Osteoblast (primary cell): ENCODE data around the gene CDC123. TPM values are rescaled to one million over a fixed set of nuclear protein-coding genes. Genes with fewer than 3 reads are reported as not detected.

Source experiments
- DNase-seq: peaks from one replicate; pipeline ENCODE4 v3.0.0; 2011; ENCODE audit warnings: low spot score, mixed read lengths; ENCODE audit not compliant: insufficient read length; ENCODE audit errors: missing footprints
- H2AFZ ChIP-seq: 2 replicates; pipeline ENCODE4 v1.6.0; 2011; ENCODE audit warnings: mild to moderate bottlenecking, low read length
- H3K27ac ChIP-seq: 2 replicates; pipeline ENCODE4 v1.5.1; 2011; ENCODE audit warnings: mild to moderate bottlenecking, low read depth, low read length, moderate library complexity
- H3K27me3 ChIP-seq: 2 replicates; pipeline ENCODE4 v1.6.0; 2012; ENCODE audit warnings: mild to moderate bottlenecking, control low read depth, inconsistent platforms, low read length, moderate library complexity; ENCODE audit not compliant: insufficient read depth
- H3K36me3 ChIP-seq: 2 replicates; pipeline ENCODE4 v1.5.1; 2011; ENCODE audit warnings: mild to moderate bottlenecking, low read length, control low read depth, moderate library complexity; ENCODE audit not compliant: insufficient read depth
- H3K4me1 ChIP-seq: 2 replicates; pipeline ENCODE4 v1.5.1; 2011; ENCODE audit warnings: mild to moderate bottlenecking, low read length, control low read depth, moderate library complexity; ENCODE audit not compliant: insufficient read depth
- H3K4me2 ChIP-seq: 2 replicates; pipeline ENCODE4 v1.6.0; 2011; ENCODE audit warnings: mild to moderate bottlenecking, low read length; ENCODE audit not compliant: insufficient read depth
- H3K4me3 ChIP-seq: fragments of 200-600 bp; sonication (generic); 3 replicates; pipeline ENCODE4 v1.5.1; 2012; ENCODE audit warnings: mild to moderate bottlenecking, low read length, inconsistent platforms; ENCODE audit not compliant: insufficient read depth
- H3K79me2 ChIP-seq: 2 replicates; pipeline ENCODE4 v1.6.0; 2012; ENCODE audit warnings: mild to moderate bottlenecking, low read length, control low read depth, inconsistent platforms; ENCODE audit not compliant: insufficient read depth
- H3K9me3 ChIP-seq: 2 replicates; pipeline ENCODE4 v1.5.1; 2011; ENCODE audit warnings: low read depth, low read length, control low read depth
- H4K20me1 ChIP-seq: 2 replicates; pipeline ENCODE4 v1.6.0; 2012; ENCODE audit warnings: mild to moderate bottlenecking, low read length, control low read depth; ENCODE audit not compliant: insufficient read depth
- total RNA-seq: library from RNA; depleted of rRNA; stranded (reverse); fragments of >200 nt; gene quantifications from 2 replicates; pipeline ENCODE4 v1.2.3, GENCODE V29; 2012
- TF ChIP-seq, protein P1 (sequence below): IDR thresholded peaks from 2 replicates; pipeline ENCODE4 v1.5.1; 2011; ENCODE audit warnings: mild to moderate bottlenecking, low read depth, low read length, moderate library complexity; ENCODE audit errors: extremely low read depth

CDC123 gene, protein sequence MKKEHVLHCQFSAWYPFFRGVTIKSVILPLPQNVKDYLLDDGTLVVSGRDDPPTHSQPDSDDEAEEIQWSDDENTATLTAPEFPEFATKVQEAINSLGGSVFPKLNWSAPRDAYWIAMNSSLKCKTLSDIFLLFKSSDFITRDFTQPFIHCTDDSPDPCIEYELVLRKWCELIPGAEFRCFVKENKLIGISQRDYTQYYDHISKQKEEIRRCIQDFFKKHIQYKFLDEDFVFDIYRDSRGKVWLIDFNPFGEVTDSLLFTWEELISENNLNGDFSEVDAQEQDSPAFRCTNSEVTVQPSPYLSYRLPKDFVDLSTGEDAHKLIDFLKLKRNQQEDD
- 86.9 and 96.9 TPM in 2 replicates for total RNA-seq

DNA sequence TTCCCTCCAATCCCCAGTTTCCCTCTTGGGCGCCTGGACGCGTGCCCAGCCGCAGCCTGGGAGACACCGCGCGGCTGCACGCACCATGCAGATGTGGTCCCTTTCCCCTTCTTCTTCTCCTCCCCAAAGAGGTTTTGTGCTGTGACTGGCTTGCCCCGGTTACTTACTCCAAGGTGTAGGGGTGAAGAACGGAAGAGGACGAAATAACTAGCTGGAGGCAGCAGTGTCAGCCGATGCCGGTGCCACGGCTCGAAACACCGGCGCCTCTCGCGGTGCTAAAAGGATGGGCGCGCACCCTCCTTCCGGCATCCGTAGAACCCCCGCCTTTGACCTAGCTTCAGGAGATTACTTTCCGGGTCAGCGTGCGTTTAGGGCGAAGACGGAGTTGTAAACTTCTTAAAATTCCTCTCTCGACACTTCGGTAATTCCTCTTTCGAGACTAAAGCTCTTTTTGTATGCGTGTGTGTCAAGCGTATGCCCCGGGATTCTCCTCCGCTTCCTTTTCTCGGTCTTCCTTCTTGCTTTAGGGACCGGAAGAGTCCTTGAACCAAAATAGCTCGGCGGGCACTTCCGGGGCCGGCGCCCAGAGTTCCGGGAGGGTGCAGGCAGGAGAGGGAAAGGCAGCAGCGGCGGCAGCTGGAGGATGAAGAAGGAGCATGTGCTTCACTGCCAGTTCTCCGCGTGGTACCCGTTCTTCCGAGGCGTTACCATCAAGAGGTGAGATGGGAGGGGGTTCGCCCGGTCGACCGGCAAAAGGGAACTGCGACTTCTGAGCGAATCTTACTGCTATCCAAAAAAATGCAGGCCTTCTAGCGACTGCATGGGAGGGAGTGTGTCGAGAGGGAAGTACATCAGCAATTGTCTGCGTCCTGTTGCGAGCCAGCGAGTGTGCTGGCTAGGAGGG is at the start of gene CDC123, which contains the start of gene NUDT5:
CDC123 (plus strand) TSS at position 586 of the 904 bp plus-strand sequence; CDS start at position 644, 58 bp downstream.
NUDT5 (minus strand) TSS at position 289 of the 904 bp plus-strand sequence. CDS start 9,600 bp downstream, outside the sequence.
- Histone ChIP-seq H3K27me3 (no peaks in the 10 kb centered on the region), H3K36me3 (peaks cover 9% of the 10 kb centered on the region), H2AFZ (peak within 1 kb of the TSS; percentile 97), H3K9me3 (no peaks in the 10 kb centered on the region), H3K4me1 (peaks cover 28% of the 10 kb centered on the region), H4K20me1 (peaks cover 3% of the 10 kb centered on the region), H3K27ac (peak within 1 kb of the TSS; percentile 96), H3K4me3 (peak within 1 kb of the TSS; percentile 81), H3K79me2 (peaks cover 79% of the 10 kb centered on the region), H3K4me2 (peak within 1 kb of the TSS; percentile 89)
- TF ChIP-seq, protein P1, sequence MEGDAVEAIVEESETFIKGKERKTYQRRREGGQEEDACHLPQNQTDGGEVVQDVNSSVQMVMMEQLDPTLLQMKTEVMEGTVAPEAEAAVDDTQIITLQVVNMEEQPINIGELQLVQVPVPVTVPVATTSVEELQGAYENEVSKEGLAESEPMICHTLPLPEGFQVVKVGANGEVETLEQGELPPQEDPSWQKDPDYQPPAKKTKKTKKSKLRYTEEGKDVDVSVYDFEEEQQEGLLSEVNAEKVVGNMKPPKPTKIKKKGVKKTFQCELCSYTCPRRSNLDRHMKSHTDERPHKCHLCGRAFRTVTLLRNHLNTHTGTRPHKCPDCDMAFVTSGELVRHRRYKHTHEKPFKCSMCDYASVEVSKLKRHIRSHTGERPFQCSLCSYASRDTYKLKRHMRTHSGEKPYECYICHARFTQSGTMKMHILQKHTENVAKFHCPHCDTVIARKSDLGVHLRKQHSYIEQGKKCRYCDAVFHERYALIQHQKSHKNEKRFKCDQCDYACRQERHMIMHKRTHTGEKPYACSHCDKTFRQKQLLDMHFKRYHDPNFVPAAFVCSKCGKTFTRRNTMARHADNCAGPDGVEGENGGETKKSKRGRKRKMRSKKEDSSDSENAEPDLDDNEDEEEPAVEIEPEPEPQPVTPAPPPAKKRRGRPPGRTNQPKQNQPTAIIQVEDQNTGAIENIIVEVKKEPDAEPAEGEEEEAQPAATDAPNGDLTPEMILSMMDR: no peak
- DNase-seq: peak; percentile 89

DNA sequence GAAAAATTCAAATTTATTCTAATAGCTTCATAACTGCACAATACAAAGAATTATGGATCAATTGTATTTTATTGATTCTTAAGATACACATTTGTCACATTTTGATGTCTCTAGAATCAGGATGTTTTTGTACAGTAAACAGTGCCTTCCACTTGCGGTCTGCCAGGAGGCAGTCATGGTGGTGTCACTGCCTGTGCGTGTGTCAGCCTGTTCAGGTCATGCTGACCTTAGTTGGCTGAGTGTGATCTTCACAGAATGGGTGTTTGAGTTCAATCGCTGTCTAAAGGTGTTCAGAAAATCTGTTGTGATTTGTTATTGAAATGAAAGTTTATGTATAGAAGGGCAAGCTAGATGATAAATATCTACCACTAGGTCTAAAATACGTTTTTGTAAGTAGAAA is 45.8 kb upstream of the CDC123 start:
- Histone ChIP-seq H3K9me3 (no peaks in the 10 kb centered on the region), H4K20me1 (no peaks in the 10 kb centered on the region), H3K4me2 (no peak overlapping the region), H3K27ac (no peak overlapping the region), H3K36me3 (peaks cover 20% of the 10 kb centered on the region), H3K27me3 (no peaks in the 10 kb centered on the region), H2AFZ (no peak overlapping the region), H3K4me1 (no peaks in the 10 kb centered on the region), H3K79me2 (no peaks in the 10 kb centered on the region), H3K4me3 (no peak overlapping the region)
- TF ChIP-seq, protein P1: no peak
- no peak for DNase-seq

DNA sequence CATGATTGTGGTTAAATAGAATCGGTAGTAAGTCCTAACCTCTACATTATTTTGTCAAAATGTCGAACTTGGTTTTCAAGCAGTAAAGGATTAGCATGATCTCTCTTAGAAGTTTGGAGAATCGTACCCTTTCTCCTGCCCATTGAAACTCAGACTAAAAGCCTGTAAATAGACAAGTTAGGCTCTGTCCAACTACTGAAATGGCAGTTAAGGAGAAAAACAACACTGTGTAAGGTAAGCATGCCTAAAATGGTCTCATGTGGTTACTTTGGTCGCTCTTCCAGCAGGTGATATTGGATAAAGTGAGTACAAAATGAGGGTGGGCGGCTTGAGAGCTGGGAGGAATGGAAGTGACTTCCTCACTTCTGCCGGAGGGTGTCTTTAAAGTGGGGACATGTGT is 41.5 kb upstream of the CDC123 start:
- Histone ChIP-seq H3K36me3 (peaks cover 30% of the 10 kb centered on the region), H3K27me3 (no peaks in the 10 kb centered on the region), H3K9me3 (no peaks in the 10 kb centered on the region), H2AFZ (no peak overlapping the region), H4K20me1 (no peaks in the 10 kb centered on the region), H3K4me3 (no peak overlapping the region), H3K4me1 (no peaks in the 10 kb centered on the region), H3K27ac (no peak overlapping the region), H3K4me2 (no peak overlapping the region), H3K79me2 (no peaks in the 10 kb centered on the region)
- TF ChIP-seq, protein P1: no peak
- DNase-seq: no peak
